ENCODE data around the gene CYB5RL. TPM values are rescaled to one million over a fixed set of nuclear protein-coding genes. Genes with fewer than 3 reads are reported as not detected.

Gene CYB5RL
- total RNA-seq, 4 donors from 2014 or later, result 3.7 to 6.2 (median 5.2) TPM

DNA sequence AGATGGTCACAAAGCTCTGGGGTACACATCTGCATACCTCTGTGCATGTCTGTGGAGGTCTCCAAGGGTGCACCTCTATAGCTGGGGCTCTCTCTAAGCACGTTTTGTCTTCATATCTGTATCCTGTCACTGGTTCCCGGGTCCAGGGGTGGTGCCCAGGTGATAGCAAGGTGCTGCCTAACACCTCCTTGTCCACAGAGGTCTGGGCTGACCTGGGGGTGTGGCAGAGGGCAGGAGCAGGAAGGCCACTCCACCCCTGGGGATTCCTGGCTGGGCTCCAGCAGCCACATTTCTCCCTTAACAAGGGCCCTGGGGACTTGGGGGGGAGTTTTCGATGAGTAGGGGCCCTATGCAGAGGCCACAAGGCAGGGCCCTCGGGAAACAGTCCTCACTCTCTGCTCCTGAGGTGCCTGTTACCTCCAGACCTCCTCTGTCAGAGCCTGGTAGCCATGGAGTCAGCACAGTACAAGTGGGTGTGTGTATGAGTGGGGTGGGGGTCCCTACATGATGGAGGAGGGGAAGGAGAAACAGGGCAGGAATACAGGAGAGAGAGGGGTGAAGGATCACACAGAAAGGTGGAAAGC, 40.0 kb downstream of the CYB5RL start:
- WGBS, 2 donors, result 70 to 84% methylated on average over 4 of the region's 4 CpGs
- intact Hi-C loops (cut with DNase I), result no loop called here
- H3K4me1 ChIP-seq, result no peaks in the 10 kb centered on the region

DNA sequence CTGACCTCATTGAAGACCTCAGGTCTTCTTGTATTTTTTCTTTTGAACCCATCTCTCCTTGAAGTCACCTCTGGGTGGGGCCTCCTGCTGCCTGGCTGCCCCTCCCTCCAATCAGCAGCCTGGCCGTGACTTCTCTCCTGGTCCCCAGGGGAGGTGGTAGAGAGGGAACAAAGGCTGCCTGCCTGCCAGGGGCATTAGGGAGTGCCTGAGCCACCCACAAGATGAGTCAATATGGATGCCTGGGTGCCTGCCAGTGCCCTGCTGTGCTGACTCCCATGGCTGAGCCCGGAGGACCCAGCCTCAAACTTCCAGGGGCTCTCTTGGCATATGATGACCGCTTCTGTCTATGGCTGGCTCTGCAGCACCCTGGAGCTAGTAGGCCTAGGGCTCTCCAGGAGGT, 41.8 kb downstream of the CYB5RL start:
- no peak for DNase-seq
- WGBS, 2 donors, result 81% methylated on average over 2 of the region's 3 CpGs; no CpG with 5 or more reads in 1 of the 2 donors
- Histone ChIP-seq H3K4me1 (no peaks in the 10 kb centered on the region), H3K9me3 (no peaks in the 10 kb centered on the region), H3K4me3 (replicated peaks in 1 of 3) (no peak overlapping the region), H3K27me3 (no peaks in the 10 kb centered on the region), H3K27ac (no peak overlapping the region), H3K36me3 (no peaks in the 10 kb centered on the region)
- TF ChIP-seq POLR2A (IDR thresholded peaks at IDR 0.05), result no peak
- TF ChIP-seq, protein P1, sequence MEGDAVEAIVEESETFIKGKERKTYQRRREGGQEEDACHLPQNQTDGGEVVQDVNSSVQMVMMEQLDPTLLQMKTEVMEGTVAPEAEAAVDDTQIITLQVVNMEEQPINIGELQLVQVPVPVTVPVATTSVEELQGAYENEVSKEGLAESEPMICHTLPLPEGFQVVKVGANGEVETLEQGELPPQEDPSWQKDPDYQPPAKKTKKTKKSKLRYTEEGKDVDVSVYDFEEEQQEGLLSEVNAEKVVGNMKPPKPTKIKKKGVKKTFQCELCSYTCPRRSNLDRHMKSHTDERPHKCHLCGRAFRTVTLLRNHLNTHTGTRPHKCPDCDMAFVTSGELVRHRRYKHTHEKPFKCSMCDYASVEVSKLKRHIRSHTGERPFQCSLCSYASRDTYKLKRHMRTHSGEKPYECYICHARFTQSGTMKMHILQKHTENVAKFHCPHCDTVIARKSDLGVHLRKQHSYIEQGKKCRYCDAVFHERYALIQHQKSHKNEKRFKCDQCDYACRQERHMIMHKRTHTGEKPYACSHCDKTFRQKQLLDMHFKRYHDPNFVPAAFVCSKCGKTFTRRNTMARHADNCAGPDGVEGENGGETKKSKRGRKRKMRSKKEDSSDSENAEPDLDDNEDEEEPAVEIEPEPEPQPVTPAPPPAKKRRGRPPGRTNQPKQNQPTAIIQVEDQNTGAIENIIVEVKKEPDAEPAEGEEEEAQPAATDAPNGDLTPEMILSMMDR (IDR thresholded peaks at IDR 0.05), result no peak
- intact Hi-C loops (cut with DNase I), result no loop called here

More for the DNA sequence above, 40.0 kb downstream of the CYB5RL start:
- H3K27ac ChIP-seq, result no peak overlapping the region
- DNase-seq, result no peak
- H3K36me3 ChIP-seq, result no peaks in the 10 kb centered on the region
- TF ChIP-seq POLR2A (IDR thresholded peaks at IDR 0.05), result no peak
- TF ChIP-seq, protein P1 (IDR thresholded peaks at IDR 0.05), result no peak
- H3K4me3 ChIP-seq (replicated peaks in 1 of 3), result no peak overlapping the region
- no peaks in the 10 kb centered on the region for H3K27me3 ChIP-seq
- H3K9me3 ChIP-seq, result no peaks in the 10 kb centered on the region

DNA sequence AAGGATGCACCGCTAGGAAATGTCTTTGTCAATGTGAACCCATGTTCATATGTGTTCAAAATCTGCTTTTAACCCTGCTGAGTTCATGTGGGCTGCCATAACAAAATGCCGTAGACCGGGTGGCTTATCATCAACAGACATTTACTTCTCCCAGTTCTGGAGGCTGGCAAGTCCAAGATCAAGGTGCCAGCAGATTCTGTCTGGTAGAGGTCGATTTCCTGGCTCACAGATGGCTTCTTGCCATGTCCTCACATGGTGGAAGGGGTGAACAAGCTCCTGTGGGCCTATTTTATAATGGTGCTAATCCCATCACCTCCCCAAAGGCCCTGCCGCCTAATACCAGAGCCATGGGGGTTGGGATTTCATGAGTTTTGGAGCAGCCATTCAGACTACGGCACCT, 42.4 kb downstream of the CYB5RL start:
- intact Hi-C loops (cut with DNase I), result no loop called here
- Histone ChIP-seq H3K4me3 (replicated peaks in 1 of 3) (no peak overlapping the region), H3K36me3 (no peaks in the 10 kb centered on the region), H3K27ac (no peak overlapping the region), H3K9me3 (no peaks in the 10 kb centered on the region), H3K4me1 (no peaks in the 10 kb centered on the region), H3K27me3 (no peaks in the 10 kb centered on the region)
- no peak for DNase-seq
- 90 to 93% methylated on average over 6 of the region's 6 CpGs for WGBS, 2 donors
- TF ChIP-seq, protein P1 (IDR thresholded peaks at IDR 0.05), result no peak
- no peak for TF ChIP-seq POLR2A (IDR thresholded peaks at IDR 0.05)

- Histone ChIP-seq H3K9me3 (no peaks in the 10 kb centered on the region), H3K4me3 (replicated peaks in 1 of 3) (no peak overlapping the region), H3K36me3 (no peaks in the 10 kb centered on the region), H3K27me3 (no peaks in the 10 kb centered on the region), H3K27ac (no peak overlapping the region), H3K4me1 (no peaks in the 10 kb centered on the region)
- TF ChIP-seq, protein P1 (IDR thresholded peaks at IDR 0.05), result no peak
- no peak for TF ChIP-seq POLR2A (IDR thresholded peaks at IDR 0.05)
- 97 to 98% methylated on average over 7 of the region's 7 CpGs for WGBS, 2 donors
- intact Hi-C loops (cut with DNase I), result no loop called here
- no peak for DNase-seq
These were observed 42.8 kb downstream of the CYB5RL start for GRCh38 chr1:54156986-54157385.

GRCh38 chr1:54156201-54156600, 43.6 kb downstream of the CYB5RL start:
- intact Hi-C loops (cut with DNase I), result no loop called here
- Histone ChIP-seq H3K27ac (no peak overlapping the region), H3K36me3 (no peaks in the 10 kb centered on the region), H3K9me3 (no peaks in the 10 kb centered on the region), H3K4me3 (replicated peaks in 1 of 3) (no peak overlapping the region), H3K4me1 (no peaks in the 10 kb centered on the region), H3K27me3 (no peaks in the 10 kb centered on the region)
- TF ChIP-seq POLR2A (IDR thresholded peaks at IDR 0.05), result no peak
- TF ChIP-seq, protein P1 (IDR thresholded peaks at IDR 0.05), result no peak
- DNase-seq, result no peak
- 93 to 97% methylated on average over 3 of the region's 3 CpGs for WGBS, 2 donors

Measured in thyroid gland (tissue), 4 donors.